ENCODE results near the gene MRPS35.

Gene MRPS35

GRCh38 chr12:27779920-27780611 lies 69.4 kb downstream of the MRPS35 start, which contains the start of the genes KLHL42 and MANSC4 (continued):
- no peak for TF ChIP-seq ZSCAN4 (tag by site-specific recombination; IDR thresholded peaks at IDR 0.05)
- TF ChIP-seq REST (tag by site-specific recombination; IDR thresholded peaks at IDR 0.05), result peak; percentile 87
- peak; percentile 66; the same call in 1 of the 2 replicates for TF ChIP-seq PRDM2 (tag by site-specific recombination; IDR thresholded peaks at IDR 0.05; ENCODE audit: borderline replicate concordance)
- no peak for TF ChIP-seq ZFP41 (tag by site-specific recombination; IDR thresholded peaks at IDR 0.05; ENCODE audit: borderline replicate concordance)
- TF ChIP-seq ZBTB6 (tag by site-specific recombination; IDR thresholded peaks at IDR 0.05), result peak; percentile 18; the same call in 1 of the 2 replicates
- no peak for TF ChIP-seq ZNF248 (tag by site-specific recombination; IDR thresholded peaks at IDR 0.05)
- TF ChIP-seq IKZF3 (tag by site-specific recombination; IDR thresholded peaks at IDR 0.05), result peak; percentile 98
- TF ChIP-seq ZNF341 (tag by site-specific recombination; IDR thresholded peaks at IDR 0.05; ENCODE audit: low read depth), result 0 out of 2 replicates have a peak, but pooled peaks have one; percentile 29
- TF ChIP-seq ZNF660 (tag by site-specific recombination; IDR thresholded peaks at IDR 0.05), result peak; percentile 82
- no peak for TF ChIP-seq ZNF473 (tag by site-specific recombination; IDR thresholded peaks at IDR 0.05)
- no peak for TF ChIP-seq WT1 (tag by site-specific recombination; IDR thresholded peaks at IDR 0.05)
- TF ChIP-seq ZNF26 (tag by site-specific recombination; IDR thresholded peaks at IDR 0.05), result no peak
- no peak for TF ChIP-seq ZNF792 (tag by site-specific recombination; IDR thresholded peaks at IDR 0.05)
- TF ChIP-seq PRDM4 (tag by site-specific recombination; IDR thresholded peaks at IDR 0.05), result no peak
- TF ChIP-seq ZBTB8A (tag by site-specific recombination; IDR thresholded peaks at IDR 0.05), result peak; percentile 92
- no peak for TF ChIP-seq ZBTB44 (tag by site-specific recombination; IDR thresholded peaks at IDR 0.05)
- no peak for TF ChIP-seq SALL2 (tag by site-specific recombination; IDR thresholded peaks at IDR 0.05; ENCODE audit: borderline replicate concordance)
- TF ChIP-seq MZF1 (tag by site-specific recombination; IDR thresholded peaks at IDR 0.05; ENCODE audit: borderline replicate concordance), result no peak
- TF ChIP-seq ZSCAN30 (tag by site-specific recombination; IDR thresholded peaks at IDR 0.05), result peak; percentile 76
- TF ChIP-seq ZFHX2 (tag by site-specific recombination; conservative IDR thresholded peaks at IDR 0.05), result no peak; the same call in 1 of the 2 replicates
- TF ChIP-seq SP3 (tag by site-specific recombination; IDR thresholded peaks at IDR 0.05), result no peak

Measured in HEK293 (cell line).